ENCODE measurements around the gene AARS2. TPM values are rescaled to one million over a fixed set of nuclear protein-coding genes. Genes with fewer than 3 reads are reported as not detected.

The AARS2 gene
- total RNA-seq, 1 donor from 2014 or later: 9.7 TPM

DNA sequence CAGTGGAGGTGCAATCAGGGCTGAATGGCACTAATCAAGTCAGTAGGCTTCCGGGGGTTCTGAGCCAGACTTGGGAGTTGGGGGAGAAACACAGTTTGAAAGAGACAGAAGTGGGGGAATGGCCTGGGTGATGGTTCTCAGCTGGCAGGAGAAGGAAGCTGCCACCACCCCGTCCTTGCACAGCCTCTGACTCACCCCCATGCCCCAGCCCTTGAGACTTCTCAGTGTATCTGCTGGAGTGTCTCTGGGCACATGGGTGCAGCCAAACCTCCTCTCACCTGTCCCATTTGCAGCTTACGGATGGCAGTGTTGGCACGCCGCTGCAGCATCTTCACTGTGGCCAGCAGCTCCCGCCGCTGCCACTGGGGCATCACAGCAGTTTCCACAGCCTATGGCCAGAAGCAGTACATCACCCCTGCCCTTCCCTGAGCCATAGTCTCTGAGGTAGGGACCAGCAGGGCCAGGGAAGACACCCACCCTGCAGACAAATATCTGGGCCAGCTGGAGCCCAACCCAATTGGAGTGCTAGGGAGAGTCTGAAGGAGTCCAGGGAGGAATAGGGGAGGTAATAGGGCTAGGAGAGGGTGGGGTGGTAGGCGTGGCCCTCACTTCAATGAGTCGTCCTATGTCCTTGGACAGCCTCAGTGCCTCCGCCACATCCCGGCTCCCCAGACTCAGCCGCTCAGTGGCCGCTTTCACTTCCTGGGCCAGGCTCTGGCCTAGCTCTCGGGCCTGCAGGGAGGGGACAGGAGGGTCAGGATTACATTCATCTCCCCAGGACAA lies 11.2 kb downstream of the AARS2 start:
- DNase-seq (ENCODE audit: low read depth in 2 of 2): no peak

DNA sequence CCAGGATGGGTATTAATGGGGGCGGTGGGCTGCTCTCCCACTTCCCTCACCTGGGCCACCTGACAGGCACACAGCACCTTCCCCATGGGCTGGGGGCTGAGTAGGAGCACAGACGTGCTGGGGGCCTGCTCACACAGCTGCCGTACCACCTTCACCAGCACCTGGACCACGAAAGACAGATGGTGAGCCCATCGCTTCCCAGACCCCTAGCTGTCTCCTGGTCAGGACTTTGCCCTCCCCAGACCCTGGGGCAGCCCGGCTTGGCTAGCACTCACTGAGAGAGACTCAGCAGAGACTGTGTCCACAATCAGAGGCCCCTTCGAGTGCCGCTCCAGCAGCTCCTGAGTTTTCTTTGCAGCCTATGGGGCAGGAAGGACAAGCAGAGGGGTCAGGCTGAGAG lies 12.0 kb downstream of the AARS2 start:
- DNase-seq (ENCODE audit: low read depth in 2 of 2): no peak

DNA sequence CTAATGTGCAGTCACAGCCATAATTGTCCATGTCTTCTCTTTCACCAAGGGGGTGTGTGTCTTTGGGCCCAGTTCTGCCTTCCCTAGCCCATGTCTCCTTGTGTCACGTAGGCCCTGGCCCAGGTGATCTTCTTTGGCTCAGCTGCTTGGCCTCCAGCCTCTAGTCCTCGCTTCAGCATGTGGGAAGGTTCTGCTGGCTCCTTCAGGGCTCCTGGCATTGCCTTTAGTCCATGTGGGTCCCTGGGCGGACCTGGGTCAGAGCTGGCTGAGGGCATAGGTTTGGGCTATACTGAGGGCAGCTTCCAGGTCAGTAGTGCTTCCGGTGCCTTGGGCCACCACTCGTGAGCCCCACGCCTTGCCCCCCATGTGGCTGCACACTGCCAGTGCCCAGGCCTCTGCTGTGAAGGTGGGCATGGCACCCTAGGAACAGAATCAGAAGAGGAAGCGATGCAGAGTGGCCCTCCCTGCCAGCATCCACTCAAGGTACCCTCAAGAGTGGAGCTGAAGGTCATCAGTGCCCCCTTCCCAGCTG lies 12.8 kb downstream of the AARS2 start:
- DNase-seq (ENCODE audit: low read depth in 2 of 2): no peak

DNA sequence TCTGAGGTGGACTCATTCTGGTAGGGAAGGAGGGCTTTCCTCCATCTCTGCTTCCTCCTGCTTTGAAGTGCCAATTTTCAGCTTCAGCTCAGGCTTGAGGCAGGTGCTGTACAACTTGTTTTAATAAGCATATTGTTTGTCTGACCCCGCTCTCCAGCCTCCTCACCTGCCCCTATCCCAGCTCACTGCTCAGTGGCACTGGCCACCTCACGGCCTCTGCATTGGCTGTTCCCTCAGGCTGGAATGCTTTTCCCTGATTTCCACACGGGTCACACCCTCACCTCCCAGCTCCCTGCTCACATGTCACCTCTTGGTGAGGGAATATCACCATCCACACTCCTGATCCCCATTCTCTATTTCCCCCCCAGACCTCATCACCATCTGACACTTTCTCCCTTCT lies 14.3 kb downstream of the AARS2 start:
- DNase-seq (ENCODE audit: low read depth in 2 of 2): no peak

DNA sequence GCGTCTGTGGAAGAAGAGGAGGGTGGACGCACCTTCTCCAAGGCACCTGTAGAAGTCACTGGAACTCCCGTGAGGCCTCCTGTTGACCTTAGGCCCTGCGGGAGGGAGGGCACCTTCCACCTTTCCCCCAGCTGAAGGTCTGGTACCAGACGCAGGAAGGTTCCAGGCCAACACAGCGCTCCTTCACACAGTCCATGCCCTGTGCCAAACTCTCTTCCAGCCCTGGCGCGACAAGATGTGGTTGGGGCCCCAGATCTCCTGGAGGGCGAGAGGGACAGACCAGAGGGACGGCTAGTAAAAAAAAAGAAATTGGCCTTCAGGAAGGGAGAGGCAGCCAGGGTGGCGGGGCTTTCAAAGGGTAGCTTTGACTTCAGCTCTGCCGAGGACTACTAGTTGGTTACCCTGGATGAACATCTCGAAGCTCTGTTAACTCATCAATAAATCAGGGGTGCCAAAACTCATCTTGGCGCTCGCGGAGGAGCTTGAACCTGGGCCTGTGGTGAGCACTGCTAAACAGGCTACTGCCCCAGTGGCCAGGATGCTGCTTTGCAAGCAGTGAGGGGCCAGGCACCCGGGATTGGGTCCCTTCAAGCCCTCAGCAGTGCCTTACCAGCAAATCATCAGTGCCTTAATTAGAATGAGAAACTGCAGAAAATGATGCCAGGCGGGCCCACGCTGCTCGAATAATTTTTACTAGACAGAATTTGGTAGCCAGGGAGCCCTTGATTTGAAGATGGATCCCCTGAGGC lies 14.9 kb downstream of the AARS2 start:
- no peak for DNase-seq (ENCODE audit: low read depth in 2 of 2)

DNA sequence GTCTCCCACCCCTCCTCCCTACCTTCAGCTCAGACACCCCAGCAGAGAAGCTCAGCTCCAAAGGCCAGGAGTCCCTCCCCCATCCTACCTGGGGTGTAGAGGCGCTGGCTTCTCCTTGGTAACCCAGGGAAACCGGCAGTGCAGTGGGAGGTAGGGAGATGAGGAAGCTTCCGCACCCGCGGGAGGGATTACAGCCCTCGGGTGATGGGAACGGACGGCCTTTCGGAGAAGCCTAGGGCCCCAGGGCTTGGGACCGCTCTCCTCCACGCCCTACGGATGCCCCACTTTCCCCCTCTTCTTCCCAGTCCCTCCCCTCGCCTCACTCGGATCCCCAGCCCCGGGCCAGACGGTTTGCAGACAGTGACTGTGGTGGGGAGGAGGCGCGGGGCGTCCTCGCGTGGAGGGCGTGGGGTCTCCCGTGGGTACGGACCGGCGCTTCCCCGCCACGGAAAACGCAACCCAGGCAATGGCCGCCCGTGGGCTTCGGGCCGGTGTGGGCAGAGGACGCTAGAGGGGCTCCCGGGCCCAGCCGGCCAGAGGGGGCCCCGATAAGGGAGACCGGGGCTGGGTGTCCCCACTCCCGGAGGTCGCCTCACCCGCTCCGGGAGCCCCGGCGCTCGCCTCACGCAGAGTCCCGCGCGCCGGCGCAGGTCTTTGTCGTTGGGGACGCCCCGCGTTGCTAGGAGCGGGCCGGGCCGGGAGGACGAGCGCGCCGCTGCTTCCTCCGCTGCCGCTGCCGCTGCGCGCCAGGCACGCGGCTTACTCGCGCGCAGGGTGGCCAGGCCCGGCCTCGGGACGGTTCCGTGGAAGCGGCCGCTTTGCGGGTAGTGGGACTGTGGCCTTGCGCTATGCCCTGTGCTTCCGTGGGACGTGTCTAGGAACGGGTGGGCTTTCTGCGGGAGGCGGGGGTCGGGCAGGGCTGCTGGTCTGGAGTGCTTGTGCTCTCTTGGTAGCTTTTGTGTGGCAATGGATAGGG lies 15.8 kb downstream of the AARS2 start:
- DNase-seq (ENCODE audit: low read depth in 2 of 2): peak; percentile 38 to 59

DNA sequence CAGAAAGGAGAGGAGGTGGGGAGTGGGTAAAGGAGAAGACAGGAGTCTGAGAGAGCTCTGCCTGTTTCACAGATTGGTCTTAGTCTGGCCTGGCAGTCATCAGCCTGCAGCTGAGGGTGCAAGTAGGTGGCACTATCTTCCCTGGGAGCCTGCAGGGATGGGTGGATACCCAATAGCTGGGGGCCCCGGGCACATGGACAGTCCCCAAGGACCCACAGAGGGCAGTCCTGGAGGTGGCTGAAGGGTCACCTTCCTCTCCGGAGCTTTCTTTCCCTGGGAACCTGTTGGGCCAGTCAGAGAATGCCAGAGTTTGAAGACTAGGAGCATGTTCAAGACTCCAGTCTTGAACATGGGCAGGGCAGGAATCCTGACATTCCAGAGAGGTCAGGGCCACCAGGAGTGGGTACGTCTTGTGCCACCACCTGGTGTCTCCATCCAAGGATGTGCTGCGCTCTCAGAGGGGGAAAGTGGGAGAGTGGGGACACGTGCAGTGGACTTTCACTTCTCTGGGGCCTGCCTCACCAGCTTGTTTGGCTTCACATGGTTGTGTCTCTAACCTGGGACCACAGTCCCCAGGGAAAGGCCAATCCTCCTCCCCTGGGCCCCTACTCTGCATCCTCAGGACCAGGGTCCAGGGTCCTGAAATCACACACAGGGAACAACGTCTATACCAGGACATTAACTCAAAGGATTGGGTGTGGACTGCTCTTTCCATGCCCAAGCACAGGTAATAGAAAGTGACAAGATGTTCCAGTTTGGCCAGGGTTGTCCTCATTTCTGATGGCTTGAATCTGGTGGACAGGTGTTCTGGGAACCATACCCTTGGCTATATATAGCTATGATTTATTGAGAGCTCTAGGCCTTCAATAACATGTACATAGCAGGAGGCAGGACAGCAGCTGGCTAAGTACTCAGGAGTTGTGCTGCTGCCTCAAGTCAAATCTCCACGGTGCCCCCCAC lies 18.0 kb downstream of the AARS2 start:
- no peak for DNase-seq (ENCODE audit: low read depth in 2 of 2)

DNA sequence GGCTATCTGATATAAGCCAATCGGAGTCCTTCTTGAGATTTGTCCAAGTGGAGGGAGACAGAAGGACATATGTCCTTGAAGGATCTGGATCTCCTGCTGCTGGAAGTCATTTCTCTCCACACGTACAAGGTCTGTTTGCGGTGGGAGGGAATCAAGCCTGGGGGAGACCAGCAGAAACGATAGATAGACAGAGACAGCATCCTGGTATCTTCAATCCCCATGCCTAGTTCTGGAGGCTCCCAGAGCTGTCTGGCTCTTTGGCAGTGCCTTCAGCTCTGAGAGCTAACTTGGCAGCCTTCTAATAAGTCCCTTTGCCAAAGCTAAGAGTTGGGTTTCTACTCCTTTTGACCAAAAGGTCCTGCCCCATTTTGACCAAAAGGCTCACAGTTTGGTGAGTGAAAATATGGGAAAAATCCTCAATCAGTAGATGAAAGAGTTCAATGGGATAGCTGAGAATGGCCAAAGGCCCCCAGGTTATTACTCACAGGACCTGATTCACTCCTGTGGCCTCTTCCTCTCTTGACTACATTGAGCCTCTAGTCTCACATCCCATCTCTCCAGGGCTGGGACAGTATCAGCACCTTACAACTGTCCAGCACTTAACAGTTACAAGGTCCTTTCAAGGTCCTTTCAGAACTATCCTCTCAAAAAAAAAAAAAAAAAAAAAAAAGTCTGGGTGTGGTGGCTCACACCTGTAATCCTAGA lies 20.3 kb downstream of the AARS2 start:
- no peak for DNase-seq (ENCODE audit: low read depth in 2 of 2)

DNA sequence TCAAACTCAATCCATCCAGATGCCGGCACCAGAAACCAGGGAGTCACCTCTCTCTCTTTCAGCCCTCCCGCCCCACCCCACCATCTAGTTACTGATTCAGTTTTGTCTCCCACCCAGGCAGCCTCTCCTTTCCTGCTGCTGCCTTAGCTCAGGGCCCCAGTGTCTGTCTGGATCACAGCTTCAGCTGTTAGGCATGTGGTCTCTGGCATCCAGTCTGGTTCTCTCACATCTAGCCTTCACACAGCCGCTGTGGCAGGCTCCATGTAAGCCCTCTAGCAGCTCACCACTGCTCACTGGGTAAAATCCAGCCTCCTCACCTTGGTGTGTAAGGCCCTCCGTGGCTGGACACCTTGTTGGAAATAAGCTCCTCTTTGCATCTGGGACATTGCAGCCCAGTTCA lies 21.3 kb downstream of the AARS2 start:
- DNase-seq (ENCODE audit: low read depth in 2 of 2): no peak

DNA sequence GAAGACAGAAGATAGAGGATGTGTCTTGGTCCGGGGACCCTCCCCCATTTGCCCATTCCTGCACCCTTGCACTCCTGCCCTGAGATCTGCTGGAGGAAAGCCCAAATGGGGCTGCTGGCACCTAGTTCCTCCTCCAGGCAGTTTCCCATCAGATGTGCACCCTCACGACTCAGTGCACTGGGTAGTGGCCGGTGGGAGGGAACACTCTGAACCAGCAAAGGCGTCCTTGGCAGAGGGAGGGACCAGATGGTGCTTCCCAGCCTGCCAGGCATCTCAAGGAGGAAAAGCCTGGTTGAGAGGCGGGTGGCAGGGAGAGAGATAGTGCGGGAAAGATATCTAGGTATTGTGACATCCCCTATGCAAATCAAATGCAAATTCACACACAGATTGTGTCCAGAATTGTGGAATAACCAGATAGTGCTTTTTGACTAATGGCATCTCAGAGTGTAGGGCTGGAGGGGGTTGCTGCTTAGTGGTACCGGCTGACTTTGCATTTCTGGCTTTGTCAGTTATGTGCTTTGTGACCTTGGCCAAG lies 23.4 kb downstream of the AARS2 start:
- no peak for DNase-seq (ENCODE audit: low read depth in 2 of 2)

DNA sequence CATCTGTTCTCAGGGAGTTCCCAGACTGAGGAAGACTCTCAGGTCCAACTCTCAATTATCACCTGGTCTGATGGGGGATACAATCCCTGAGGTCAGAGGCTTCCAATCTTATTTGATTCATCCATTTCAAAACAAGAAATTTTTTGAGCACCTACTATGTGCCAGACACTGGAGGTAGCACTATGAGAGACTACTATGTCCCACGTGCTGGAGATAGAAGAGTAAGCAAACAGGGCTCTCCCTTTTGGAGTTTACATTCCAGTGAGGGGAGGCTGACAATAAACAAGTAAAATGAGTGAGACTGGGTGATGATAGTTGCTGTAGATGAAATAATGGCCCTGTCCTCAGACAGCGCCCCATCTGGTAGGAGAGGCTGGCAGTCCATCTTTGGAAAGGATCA lies 26.4 kb downstream of the AARS2 start:
- no peak for DNase-seq (ENCODE audit: low read depth in 2 of 2)

DNA sequence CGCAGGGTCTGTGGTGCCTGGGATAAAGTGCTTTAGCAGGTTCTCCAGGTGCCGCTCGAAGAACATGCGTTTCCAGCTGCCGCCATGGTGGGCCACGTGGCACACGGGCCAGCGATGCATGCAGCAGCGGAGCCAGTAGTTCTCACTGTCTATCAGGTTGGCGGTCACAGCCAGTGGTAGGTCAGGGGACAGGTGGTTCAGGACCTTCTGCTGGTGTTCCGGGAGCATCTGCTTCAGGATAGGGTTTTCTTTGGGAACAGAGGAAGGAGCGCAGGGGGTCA lies 26.9 kb downstream of the AARS2 start:
- no peak for DNase-seq (ENCODE audit: low read depth in 2 of 2)

DNA sequence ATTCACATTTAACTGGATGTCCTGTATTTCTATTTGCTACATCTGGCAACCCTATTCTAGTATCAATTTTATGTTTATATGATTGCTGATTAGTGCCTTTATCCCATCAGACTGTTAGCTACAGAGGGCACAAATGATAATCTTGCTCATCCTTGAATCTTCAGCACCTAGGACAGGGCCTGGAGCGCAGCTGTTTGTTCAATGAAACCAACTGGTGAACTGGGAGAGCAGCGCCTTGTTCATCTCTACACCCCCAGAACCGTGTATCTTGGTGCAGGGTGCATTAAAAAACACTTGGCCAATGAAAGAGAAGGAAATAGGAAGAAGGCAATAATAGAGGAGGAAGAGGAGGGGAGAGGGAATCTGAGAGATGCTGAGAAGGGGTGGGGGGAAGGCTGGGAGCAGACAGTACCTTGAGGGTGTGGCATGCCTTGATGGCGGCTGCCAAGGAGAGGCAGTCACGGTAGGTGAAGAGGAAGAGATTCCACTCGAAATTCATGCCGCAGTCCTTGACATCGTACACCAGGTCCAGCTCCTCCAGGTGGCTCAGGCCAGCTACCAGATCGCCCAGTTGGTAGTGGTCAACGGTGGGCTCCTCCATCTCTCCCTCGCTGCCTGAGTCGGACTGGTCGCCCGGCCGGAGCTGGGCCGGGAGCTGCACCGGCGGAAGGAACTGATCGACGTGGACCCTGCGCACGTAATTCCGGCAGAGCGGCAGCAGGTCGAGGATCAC lies 27.4 kb downstream of the AARS2 start:
- peak; percentile 42 to 43 for DNase-seq (ENCODE audit: low read depth in 2 of 2)

DNA sequence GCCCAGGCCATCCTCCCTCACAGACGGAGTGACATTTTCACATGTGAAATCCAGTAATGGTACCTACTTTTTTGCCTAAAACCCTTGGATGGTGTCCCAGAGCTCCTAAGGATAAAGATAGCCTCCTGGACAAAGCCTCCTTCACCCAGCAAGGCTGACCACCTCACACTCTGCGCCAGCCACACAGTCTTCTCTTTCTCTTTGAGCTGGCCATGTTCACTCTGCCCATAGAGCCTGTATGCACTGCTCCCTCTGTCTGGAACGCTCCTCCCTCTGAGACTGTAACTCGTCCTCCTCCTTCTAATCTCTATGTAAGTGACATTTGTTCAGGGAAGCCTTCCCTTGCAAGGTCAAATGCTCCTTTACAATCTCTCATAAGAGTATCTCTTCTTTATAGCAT lies 28.3 kb downstream of the AARS2 start:
- DNase-seq (ENCODE audit: low read depth in 2 of 2): no peak

DNA sequence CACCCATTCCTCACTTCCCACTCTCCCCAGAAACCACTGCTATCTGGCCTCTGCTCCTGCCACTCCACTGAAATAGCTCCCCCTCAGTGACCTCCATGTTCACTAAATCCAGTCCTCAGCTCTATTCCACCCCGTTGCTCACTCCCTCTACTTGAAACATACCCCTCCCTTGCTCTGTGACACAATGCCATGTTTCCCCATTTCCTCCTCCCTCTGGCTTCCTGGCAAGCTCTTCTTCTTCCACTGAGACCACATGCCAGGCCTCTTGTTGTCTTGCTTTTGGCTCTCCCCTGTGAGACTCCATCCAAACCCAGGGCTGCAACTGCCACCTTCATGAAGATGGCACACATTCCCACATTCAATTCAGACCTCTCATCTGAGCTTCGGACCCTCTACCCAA lies 29.0 kb downstream of the AARS2 start:
- no peak for DNase-seq (ENCODE audit: low read depth in 2 of 2)

DNA sequence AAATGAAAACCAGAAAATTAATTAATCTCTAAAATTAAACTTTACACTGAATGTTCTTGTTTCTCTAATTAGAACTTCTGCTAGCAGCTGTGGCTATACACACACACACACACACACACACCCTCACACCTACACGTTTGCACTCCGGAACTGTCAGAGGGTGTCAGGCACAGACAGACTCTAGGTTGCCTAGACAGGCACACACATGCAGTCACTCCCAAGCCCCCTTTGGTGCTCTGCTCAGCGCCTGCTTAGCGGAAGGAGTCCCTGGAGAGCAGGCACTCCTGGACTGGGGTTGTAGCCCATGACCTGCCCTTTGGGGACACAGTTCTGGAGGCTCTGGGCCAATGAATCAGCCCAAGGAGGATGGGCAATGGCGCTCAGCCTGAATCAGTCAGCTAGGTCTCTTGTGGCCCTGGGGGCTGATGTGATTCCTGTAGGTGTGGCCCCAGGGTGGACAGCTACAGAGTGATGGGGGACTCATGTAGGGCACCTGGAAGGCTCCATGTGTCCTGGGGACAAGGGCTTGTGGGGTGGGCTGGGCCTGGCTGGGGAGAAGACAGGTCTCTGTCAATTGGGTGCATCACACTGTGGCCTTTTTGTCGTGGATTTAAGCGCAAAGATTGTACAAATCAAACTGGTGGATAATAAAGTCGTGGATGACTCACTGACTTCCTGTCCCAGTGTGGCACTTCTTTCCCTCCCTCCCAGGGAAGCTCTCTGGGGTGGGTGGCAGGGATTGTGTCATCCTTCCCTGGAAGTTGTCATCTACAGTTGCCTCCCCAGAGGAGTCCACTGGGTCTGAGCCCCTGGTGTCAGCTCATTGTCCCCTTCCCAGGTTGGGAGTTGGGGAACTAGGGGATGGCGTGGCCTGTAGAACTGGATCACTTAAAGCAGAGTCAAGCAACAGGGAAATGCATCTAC lies 34.1 kb downstream of the AARS2 start:
- DNase-seq (ENCODE audit: low read depth in 2 of 2): no peak

DNA sequence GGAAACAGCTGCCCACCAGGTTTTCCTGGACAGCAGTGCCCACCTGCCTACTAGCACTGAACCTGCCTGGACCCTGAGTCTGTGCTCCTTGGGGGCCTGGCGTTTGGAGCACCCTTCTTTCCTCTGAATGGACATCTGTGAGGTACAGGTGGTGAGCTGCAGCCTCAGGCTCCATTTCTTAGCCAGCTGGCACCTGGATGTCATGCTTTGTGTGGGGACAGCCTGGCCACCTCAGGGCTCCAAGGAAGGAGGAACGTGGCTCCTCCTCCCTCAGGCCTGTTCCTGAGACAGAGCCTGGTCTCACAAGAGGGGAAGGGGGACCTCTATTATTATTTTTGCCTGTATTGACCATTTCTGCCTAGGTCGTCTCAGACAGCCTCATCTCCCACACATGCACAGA lies 34.8 kb downstream of the AARS2 start:
- no peak for DNase-seq (ENCODE audit: low read depth in 2 of 2)

DNA sequence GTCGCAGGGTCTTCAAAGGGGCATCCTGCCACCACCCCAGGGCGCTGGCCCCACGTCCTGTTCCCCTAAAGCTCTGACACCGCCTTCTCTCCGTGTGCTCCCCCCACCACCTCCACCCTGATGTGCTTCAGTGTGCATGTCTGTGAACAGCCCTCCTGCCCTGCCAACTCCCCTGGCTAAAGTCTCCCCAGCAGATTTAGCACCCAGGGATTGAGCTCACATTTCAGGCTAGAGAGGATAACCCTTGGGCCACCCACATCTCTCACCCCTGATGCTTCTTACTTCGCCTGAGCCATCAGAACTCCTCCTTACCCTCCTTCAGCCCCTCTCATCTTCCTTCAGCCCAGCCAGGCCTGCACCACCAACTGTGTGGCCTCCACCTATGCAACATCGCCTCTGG lies 35.4 kb downstream of the AARS2 start:
- no peak for DNase-seq (ENCODE audit: low read depth in 2 of 2)
